NB4 (cell line): ENCODE results near the gene USP44.

Experiments used
- CTCF ChIP-seq: IDR thresholded peaks from one replicate; pipeline ENCODE4 v1.5.1; 2012; ENCODE audit warnings: low read depth, low read length
- MYC ChIP-seq: IDR thresholded peaks from 2 replicates; pipeline ENCODE4 v1.6.1; 2011; ENCODE audit warnings: low read depth, low read length
- POLR2A ChIP-seq: IDR thresholded peaks from 2 replicates; pipeline ENCODE4 v1.6.1; 2011; ENCODE audit warnings: mild to moderate bottlenecking; ENCODE audit not compliant: insufficient read length; ENCODE audit errors: extremely low read depth

GRCh38 chr12:95484524-95484923 is 66.8 kb downstream of the USP44 start:
- no peak for TF ChIP-seq CTCF
- TF ChIP-seq MYC, result no peak
- TF ChIP-seq POLR2A, result no peak
